ENCODE results near the gene TRAP1. TPM values are rescaled to one million over a fixed set of nuclear protein-coding genes. Genes with fewer than 3 reads are reported as not detected.
A peak's percentile ranks its signal among the peaks of the same experiment; 100 is the strongest.

TRAP1 gene
- total RNA-seq, 6 experiments from 2014 or later = 97.6 to 118 (median 103) TPM

GRCh38 chr16:3655030-3655395 is 62.3 kb downstream of the TRAP1 start:
- TF ChIP-seq CTCF (IDR thresholded peaks at IDR 0.05) = no peak
- H3K27ac Mint-ChIP-seq = no peak overlapping the region

DNA sequence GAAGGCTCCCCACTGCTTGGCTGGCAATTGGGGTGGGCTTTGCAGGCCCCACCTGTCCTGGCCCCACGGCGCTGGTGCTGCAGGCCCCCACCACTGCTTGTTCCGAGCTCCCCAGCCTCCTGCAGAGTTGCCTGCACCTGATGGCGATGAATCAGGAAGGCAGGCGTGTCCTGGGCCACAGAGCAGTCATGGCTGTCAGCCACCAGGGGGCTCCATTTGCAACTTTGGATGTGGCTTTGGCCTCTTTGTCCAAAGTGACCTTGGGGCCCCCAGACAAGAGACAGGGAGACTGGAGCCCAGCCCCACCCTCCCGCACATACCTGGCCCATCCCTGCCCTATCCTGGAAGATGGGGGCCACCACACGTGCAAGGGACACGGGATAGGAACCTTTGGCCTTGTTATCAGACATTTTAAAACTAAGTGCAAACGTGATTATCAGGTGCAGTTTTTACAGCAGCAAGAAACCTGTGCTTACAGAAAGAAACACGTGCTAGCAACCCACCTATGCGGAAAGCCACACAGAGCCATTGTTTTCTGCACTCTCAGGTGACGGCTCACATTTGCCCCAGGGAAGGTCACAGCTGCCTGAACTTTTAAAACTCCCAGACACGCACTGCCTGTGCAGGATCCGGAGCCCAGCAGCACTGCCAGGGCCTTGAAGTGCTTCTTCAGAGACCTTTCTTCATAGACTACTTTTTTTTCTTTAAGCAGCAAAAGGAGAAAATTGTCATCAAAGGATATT is 62.9 kb downstream of the TRAP1 start, which contains the start of gene DNASE1:
Gene DNASE1 (plus strand): TSS at position 443 of the 743 bp plus-strand sequence. CDS start 683 bp downstream, outside the sequence.
- Mint-ChIP-seq H3K4me3 (no peak within 1 kb of the TSS), H3K36me3 (ENCODE audit: low read depth) (peaks cover 21% of the 10 kb centered on the region)

More at GRCh38 chr16:3655030-3655395, 62.3 kb downstream of the TRAP1 start:
- H3K9me3 Mint-ChIP-seq = no peaks in the 10 kb centered on the region
- peaks cover 3% of the 10 kb centered on the region; the same call in 1 of the 2 replicates for H3K27me3 Mint-ChIP-seq (ENCODE audit: insufficient read depth)
- H3K4me3 Mint-ChIP-seq = no peak overlapping the region
- no peaks in the 10 kb centered on the region; the same call in 1 of the 2 replicates for H3K4me1 Mint-ChIP-seq (ENCODE audit: low read depth)
- DNase-seq = no peak
- peaks cover 24% of the 10 kb centered on the region for H3K36me3 Mint-ChIP-seq (ENCODE audit: low read depth)

DNA sequence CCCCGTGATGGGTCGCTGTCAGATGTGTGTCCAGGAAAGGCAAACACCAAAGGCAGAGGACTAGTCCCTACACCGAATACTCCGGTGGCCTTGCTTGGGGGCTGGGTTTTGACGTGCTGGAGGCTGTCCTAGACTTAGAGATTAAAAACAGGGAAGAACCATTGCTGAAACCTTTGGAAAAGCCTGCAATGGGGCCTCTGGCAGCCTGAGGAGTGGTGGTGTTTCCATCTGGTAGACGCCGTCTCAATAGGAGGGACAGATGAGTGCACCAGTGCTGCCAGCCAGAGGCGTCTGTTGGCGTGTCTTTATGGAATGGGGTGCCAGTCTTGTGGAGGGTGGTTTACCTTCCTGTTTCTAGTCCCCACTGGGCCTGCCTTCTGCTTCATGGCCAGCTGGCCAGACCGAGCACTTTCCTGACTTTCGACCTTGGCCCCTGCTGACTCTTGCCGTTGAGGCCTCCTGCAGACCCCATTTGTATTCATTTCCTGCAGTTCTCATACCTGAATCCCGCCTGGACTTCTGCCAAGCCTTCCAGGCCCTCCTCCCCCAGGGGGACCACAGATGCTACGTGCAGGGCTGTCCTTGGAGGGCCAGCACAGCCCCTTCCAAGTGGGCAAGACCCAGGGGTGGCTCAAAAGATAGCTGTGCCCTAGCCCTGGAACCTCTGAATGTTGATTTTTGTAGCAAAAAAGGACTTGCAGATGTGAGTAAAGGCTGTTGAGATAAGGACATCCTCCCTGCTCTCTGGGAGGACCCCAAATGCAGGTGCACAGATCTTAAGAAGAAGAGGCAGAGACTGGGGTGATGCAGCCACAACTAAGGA is 64.7 kb downstream of the TRAP1 start:
- peaks cover 1% of the 10 kb centered on the region; the same call in 1 of the 2 replicates for H3K27me3 Mint-ChIP-seq (ENCODE audit: insufficient read depth)
- no peak overlapping the region for H3K4me3 Mint-ChIP-seq
- no peaks in the 10 kb centered on the region for H3K9me3 Mint-ChIP-seq
- no peak for DNase-seq
- H3K4me1 Mint-ChIP-seq (ENCODE audit: low read depth) = no peaks in the 10 kb centered on the region; the same call in 1 of the 2 replicates
- H3K36me3 Mint-ChIP-seq (ENCODE audit: low read depth) = peaks cover 17% of the 10 kb centered on the region
- TF ChIP-seq CTCF (IDR thresholded peaks at IDR 0.05) = no peak
- no peak overlapping the region for H3K27ac Mint-ChIP-seq

More for the DNA sequence above, 62.9 kb downstream of the TRAP1 start, which contains the start of gene DNASE1:
- no peaks in the 10 kb centered on the region; the same call in 1 of the 2 replicates for H3K4me1 Mint-ChIP-seq (ENCODE audit: low read depth)
- no peaks in the 10 kb centered on the region for H3K9me3 Mint-ChIP-seq
- H3K27me3 Mint-ChIP-seq (ENCODE audit: insufficient read depth) = peaks cover 3% of the 10 kb centered on the region; the same call in 1 of the 2 replicates
- H3K27ac Mint-ChIP-seq = no peak within 1 kb of the TSS
- DNase-seq = peak; percentile 31
- TF ChIP-seq CTCF (IDR thresholded peaks at IDR 0.05) = peak; percentile 89

DNA sequence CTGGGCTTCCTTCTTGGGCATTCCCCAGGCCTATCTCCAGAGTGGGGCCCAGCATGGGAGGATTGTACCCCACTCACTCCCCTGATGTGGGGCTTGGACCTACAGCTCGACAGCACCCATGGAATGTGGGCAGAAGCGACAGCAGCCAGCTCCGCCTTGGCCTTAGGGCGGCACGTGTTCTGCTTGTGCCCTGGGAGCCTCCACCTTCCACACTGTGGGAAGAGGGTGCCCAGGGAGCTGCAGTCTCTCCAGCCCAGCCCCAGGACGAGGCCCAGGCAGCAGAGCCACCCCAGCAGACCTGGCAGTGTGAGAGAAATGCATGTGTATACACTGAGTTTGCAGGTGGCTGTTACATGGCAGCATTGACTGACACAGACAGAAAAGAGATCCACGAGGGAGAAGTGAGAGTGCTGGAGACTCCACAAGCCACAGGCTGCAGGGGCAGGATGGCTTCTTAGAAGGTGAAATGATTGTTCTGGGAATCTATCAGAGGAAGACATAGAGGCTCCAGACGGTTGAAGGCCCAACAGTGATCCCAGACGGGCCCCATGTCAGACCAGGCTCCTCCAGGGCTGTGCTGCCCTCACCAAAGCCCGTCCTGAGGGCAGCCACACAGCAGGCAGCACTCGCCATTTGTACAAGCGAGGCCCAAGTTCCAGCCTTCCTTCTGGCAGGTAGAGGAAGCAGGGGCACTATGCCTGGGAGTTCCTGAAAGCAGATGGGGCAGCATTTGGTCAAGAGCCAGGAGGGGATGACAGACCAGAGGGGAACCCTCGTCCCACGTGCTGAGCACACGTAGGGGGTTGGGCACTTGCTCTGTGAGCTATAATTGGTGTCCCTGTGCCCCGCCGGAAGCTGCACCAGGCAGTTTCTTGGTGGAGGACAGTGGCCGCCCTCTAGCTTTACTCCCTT is 65.6 kb downstream of the TRAP1 start:
- no peaks in the 10 kb centered on the region; the same call in 1 of the 2 replicates for H3K4me1 Mint-ChIP-seq (ENCODE audit: low read depth)
- DNase-seq = no peak
- no peak overlapping the region for H3K4me3 Mint-ChIP-seq
- no peaks in the 10 kb centered on the region for H3K9me3 Mint-ChIP-seq
- H3K27me3 Mint-ChIP-seq (ENCODE audit: insufficient read depth) = no peaks in the 10 kb centered on the region
- peaks cover 8% of the 10 kb centered on the region; the same call in 1 of the 2 replicates for H3K36me3 Mint-ChIP-seq (ENCODE audit: low read depth)
- H3K27ac Mint-ChIP-seq = no peak overlapping the region
- TF ChIP-seq CTCF (IDR thresholded peaks at IDR 0.05) = no peak
